ENCODE data around the gene SMYD3. TPM values are rescaled to one million over a fixed set of nuclear protein-coding genes. Genes with fewer than 3 reads are reported as not detected.

Gene SMYD3
- total RNA-seq, 4 donors from 2014 or later, result 12.0 to 15.0 (median 13.2) TPM

DNA sequence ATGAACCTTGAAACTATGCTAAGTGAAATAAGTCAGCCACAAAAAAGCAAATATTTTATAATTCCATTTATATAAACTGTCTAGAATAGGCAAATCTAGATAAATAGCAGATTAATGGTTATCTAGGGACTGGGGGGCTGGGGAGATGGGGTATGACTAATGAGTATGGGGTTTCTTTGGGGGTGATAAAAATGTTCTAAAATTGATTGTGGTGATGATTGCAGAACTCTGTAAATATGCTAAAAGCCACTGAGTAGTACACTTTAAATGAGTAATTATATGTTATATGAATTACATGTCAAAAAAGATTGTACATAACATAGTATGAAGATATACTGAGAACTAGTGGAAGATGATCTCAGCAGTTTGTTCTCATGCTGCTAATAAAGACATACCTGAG is 677.3 kb downstream of the SMYD3 start:
- intact Hi-C loops (cut with DNase I), result no loop called here
- Histone ChIP-seq H3K27ac (replicated peaks in 1 of 4) (no peak overlapping the region), H3K36me3 (no peaks in the 10 kb centered on the region), H3K27me3 (no peaks in the 10 kb centered on the region), H3K9me3 (no peaks in the 10 kb centered on the region), H3K4me1 (no peaks in the 10 kb centered on the region), H3K4me3 (no peak overlapping the region)
- no peak for TF ChIP-seq EP300 (IDR thresholded peaks at IDR 0.05)
- TF ChIP-seq, protein P1, sequence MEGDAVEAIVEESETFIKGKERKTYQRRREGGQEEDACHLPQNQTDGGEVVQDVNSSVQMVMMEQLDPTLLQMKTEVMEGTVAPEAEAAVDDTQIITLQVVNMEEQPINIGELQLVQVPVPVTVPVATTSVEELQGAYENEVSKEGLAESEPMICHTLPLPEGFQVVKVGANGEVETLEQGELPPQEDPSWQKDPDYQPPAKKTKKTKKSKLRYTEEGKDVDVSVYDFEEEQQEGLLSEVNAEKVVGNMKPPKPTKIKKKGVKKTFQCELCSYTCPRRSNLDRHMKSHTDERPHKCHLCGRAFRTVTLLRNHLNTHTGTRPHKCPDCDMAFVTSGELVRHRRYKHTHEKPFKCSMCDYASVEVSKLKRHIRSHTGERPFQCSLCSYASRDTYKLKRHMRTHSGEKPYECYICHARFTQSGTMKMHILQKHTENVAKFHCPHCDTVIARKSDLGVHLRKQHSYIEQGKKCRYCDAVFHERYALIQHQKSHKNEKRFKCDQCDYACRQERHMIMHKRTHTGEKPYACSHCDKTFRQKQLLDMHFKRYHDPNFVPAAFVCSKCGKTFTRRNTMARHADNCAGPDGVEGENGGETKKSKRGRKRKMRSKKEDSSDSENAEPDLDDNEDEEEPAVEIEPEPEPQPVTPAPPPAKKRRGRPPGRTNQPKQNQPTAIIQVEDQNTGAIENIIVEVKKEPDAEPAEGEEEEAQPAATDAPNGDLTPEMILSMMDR (IDR thresholded peaks at IDR 0.05), result no peak
- no peak for TF ChIP-seq POLR2A (IDR thresholded peaks at IDR 0.05; ENCODE audit: low read depth)
- TF ChIP-seq POLR2AphosphoS5 (IDR thresholded peaks at IDR 0.05), result no peak
- DNase-seq (ENCODE audit: extremely low spot score), result no peak

DNA sequence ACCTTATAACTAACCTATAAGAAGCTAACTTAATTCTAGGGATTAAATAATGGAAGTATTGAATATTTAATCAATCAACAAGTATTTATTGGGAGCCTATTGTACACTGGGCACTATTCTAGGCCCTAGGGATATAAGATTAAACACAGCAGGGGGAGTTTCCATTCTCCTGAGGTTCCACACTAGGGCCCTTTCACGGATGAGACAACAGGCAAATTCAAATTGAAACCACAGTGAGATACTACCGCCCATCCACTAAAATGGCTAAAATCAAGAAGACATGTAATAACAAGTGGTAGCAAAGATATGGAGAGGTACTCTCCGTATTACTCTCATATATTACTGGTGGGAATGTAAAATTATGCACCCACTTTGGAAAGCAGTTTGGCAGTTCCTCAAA is 677.9 kb downstream of the SMYD3 start:
- no peak overlapping the region for H3K4me3 ChIP-seq
- H3K9me3 ChIP-seq, result no peaks in the 10 kb centered on the region
- no peak for TF ChIP-seq POLR2A (IDR thresholded peaks at IDR 0.05; ENCODE audit: low read depth)
- TF ChIP-seq, protein P1 (IDR thresholded peaks at IDR 0.05), result no peak
- no peak for TF ChIP-seq POLR2AphosphoS5 (IDR thresholded peaks at IDR 0.05)
- TF ChIP-seq EP300 (IDR thresholded peaks at IDR 0.05), result no peak
- no peaks in the 10 kb centered on the region for H3K36me3 ChIP-seq
- H3K27me3 ChIP-seq, result no peaks in the 10 kb centered on the region
- 98% methylated on average over 3 of the region's 3 CpGs for WGBS
- DNase-seq (ENCODE audit: extremely low spot score), result no peak
- H3K4me1 ChIP-seq, result no peaks in the 10 kb centered on the region
- intact Hi-C loops (cut with DNase I), result no loop called here
- no peak overlapping the region for H3K27ac ChIP-seq (replicated peaks in 1 of 4)

DNA sequence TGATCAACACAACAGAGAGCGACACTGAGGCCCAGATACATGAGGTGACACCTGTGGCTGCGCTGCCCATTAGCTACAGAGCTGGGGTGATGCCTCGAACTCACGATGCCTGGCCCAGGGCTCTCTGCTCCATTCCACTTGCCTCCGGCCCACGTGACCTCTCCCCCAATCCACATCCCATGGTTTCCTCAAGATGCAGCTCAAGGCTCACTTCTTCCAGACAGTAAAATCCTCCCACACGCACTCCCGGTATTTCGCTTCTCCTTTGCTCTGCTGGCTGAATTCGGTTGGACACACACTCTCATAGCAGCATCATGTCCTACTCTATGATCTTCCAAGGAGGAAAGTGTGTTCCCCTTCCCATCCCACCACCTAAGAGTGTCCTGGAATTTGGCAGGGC is 679.8 kb downstream of the SMYD3 start:
- H3K9me3 ChIP-seq, result no peaks in the 10 kb centered on the region
- no peaks in the 10 kb centered on the region for H3K4me1 ChIP-seq
- no peak overlapping the region for H3K4me3 ChIP-seq
- H3K36me3 ChIP-seq, result no peaks in the 10 kb centered on the region
- no peaks in the 10 kb centered on the region for H3K27me3 ChIP-seq
- intact Hi-C loops (cut with DNase I), result no loop called here
- H3K27ac ChIP-seq (replicated peaks in 1 of 4), result no peak overlapping the region
- TF ChIP-seq EP300 (IDR thresholded peaks at IDR 0.05) (no peak), POLR2AphosphoS5 (IDR thresholded peaks at IDR 0.05) (no peak), POLR2A (IDR thresholded peaks at IDR 0.05; ENCODE audit: low read depth) (no peak)
- TF ChIP-seq, protein P1 (IDR thresholded peaks at IDR 0.05), result no peak
- DNase-seq (ENCODE audit: extremely low spot score), result no peak
- 97% methylated on average over 10 of the region's 10 CpGs for WGBS

DNA sequence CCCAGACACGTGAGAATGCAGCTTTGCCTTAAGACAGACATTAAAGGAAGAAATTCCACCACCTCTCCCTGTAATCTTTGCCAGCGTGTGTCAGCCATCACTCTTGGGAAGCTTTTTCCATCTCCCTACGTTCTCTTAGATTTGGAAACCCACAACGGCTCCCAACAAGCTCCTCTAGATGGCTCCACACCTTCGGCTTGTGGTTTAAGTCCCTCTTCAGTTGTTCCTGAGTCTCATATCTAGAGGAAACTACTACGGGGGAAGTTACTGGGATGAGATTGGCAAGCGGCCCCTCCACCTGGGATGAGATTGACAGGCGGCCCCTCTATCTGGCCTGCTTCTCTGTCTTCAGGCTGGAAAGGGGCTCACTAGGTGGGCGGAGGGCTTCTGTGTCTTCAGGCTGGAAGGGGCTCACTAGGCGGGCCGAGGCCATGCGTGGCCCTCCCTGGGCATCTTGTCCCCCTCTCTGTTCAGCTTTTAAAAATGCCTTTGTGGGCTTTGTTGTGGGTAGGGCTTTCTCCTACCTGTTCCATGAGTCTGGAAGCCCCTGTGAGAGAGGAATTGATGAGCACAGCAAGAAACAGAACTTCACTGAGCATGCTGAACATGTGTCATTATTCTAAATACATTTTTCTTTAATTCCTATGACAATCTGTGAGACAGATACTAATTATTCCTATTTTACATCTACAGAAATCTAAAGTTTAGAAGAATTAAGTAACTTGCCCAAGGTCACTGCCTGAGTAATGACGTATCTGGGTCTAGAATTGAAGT is 681.8 kb downstream of the SMYD3 start:
- DNase-seq (ENCODE audit: extremely low spot score), result no peak
- WGBS, result 90% methylated on average over 11 of the region's 13 CpGs

More for the DNA sequence above, 681.8 kb downstream of the SMYD3 start:
- Histone ChIP-seq H3K4me3 (no peak overlapping the region), H3K27me3 (no peaks in the 10 kb centered on the region), H3K27ac (replicated peaks in 1 of 4) (no peak overlapping the region), H3K9me3 (no peaks in the 10 kb centered on the region), H3K4me1 (no peaks in the 10 kb centered on the region), H3K36me3 (no peaks in the 10 kb centered on the region)
- intact Hi-C loops (cut with DNase I), result no loop called here
- TF ChIP-seq EP300 (IDR thresholded peaks at IDR 0.05), result no peak
- TF ChIP-seq, protein P1 (IDR thresholded peaks at IDR 0.05), result peak in 1 of 3 experiments; percentile 3
